ENCODE results near the gene SEMA3G. TPM values are rescaled to one million over a fixed set of nuclear protein-coding genes. Genes with fewer than 3 reads are reported as not detected.

Gene SEMA3G
- total and polyA plus RNA-seq, 4 donors: 5.1 to 30.8 (median 14.9) TPM

DNA sequence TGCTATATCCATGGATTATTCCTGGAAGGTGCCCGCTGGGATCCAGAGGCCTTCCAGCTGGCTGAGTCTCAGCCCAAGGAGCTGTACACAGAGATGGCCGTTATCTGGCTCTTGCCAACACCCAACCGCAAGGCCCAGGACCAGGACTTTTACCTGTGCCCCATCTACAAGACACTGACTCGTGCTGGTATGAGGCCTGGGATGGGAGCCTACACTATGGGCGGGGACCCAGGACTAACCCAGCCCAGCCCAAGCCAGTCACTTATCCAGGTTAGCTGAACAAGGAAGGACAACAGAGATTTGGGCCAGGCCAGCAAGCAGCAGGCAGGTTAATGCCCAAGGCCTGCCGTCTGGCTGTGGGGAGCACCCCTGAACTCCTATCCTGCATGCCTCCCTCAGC, 45.3 kb downstream of the SEMA3G start:
- Histone ChIP-seq H3K9ac (ENCODE audit: insufficient read depth in 1 of 2, low read length in 2 of 2) (no peak overlapping the region), H3K36me3 (ENCODE audit: control insufficient read depth in 4 of 4, insufficient read depth in 4 of 4, low read length in 4 of 4) (peaks cover 9 to 51% (median 24%) of the 10 kb centered on the region in 4 donors), H3K4me3 (no peak overlapping the region), H3K4me1 (ENCODE audit: control insufficient read depth in 5 of 5, insufficient read depth in 5 of 5, low read length in 5 of 5) (no peaks in the 10 kb centered on the region), H3K27me3 (ENCODE audit: control insufficient read depth in 3 of 3, insufficient read depth in 3 of 3, low read length in 2 of 3) (no peaks in the 10 kb centered on the region), H3K9me3 (ENCODE audit: control insufficient read depth in 4 of 4, insufficient read depth in 3 of 4, low read length in 3 of 4) (no peaks in the 10 kb centered on the region), H3K27ac (ENCODE audit: low read depth in 1 of 2, low read length in 1 of 2) (no peak overlapping the region)
- TF ChIP-seq CTCF (IDR thresholded peaks at IDR 0.05; ENCODE audit: control extremely low read depth, extremely low read depth): no peak
- ATAC-seq (ENCODE audit: insufficient read depth, low FRiP score) (no peak), DNase-seq (no peak)
- WGBS, 2 donors: 89 to 93% methylated on average over 6 of the region's 6 CpGs

DNA sequence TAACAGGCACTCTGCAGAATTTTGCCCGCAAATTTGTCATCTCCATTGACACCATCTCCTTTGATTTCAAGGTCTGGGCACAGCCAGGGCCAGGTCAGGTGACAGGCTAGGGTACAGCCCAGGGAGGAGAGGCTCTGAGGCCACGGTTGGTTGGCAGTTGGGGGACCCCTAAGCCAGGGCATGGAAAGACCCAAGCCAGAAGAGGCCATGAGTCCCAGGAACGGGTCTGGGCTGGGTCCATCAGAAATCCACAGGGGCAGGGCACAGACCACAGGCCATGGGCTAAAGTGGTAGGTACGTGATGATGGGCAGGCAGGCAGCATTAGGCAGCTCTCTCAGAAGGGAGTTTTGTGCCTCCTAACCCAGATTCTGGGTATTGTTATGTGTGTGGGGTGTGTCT, 45.8 kb downstream of the SEMA3G start:
- no peak for ATAC-seq (ENCODE audit: insufficient read depth, low FRiP score)
- H3K9me3 ChIP-seq (ENCODE audit: control insufficient read depth in 4 of 4, insufficient read depth in 3 of 4, low read length in 3 of 4): no peaks in the 10 kb centered on the region
- TF ChIP-seq CTCF (IDR thresholded peaks at IDR 0.05; ENCODE audit: control extremely low read depth, extremely low read depth): no peak
- H3K36me3 ChIP-seq (ENCODE audit: control insufficient read depth in 4 of 4, insufficient read depth in 4 of 4, low read length in 4 of 4): peaks cover 8 to 46% (median 20%) of the 10 kb centered on the region in 4 donors
- 93 to 94% methylated on average over 4 of the region's 4 CpGs for WGBS, 2 donors
- DNase-seq: no peak
- H3K27ac ChIP-seq (ENCODE audit: low read depth in 1 of 2, low read length in 1 of 2): no peak overlapping the region
- H3K4me3 ChIP-seq: no peak overlapping the region
- no peaks in the 10 kb centered on the region for H3K27me3 ChIP-seq (ENCODE audit: control insufficient read depth in 3 of 3, insufficient read depth in 3 of 3, low read length in 2 of 3)
- no peaks in the 10 kb centered on the region for H3K4me1 ChIP-seq (ENCODE audit: control insufficient read depth in 5 of 5, insufficient read depth in 5 of 5, low read length in 5 of 5)
- no peak overlapping the region for H3K9ac ChIP-seq (ENCODE audit: insufficient read depth in 1 of 2, low read length in 2 of 2)

DNA sequence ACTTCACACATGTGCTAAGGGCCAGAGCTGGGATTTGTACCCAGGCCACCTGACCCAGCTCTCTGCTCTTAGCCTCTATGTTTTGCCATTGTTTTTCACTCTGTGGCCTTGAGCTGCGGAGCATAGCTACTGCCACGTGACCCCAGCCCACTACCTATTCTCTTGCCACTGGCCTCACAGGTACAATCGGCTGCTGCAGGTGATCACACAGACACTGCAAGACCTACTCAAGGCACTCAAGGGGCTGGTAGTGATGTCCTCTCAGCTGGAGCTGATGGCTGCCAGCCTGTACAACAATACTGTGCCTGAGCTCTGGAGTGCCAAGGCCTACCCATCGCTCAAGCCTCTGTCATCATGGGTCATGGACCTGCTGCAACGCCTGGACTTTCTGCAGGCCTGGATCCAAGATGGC, 46.2 kb downstream of the SEMA3G start:
- Histone ChIP-seq H3K27ac (ENCODE audit: low read depth in 1 of 2, low read length in 1 of 2) (no peak overlapping the region), H3K9me3 (ENCODE audit: control insufficient read depth in 4 of 4, insufficient read depth in 3 of 4, low read length in 3 of 4) (no peaks in the 10 kb centered on the region), H3K27me3 (ENCODE audit: control insufficient read depth in 3 of 3, insufficient read depth in 3 of 3, low read length in 2 of 3) (no peaks in the 10 kb centered on the region), H3K9ac (ENCODE audit: insufficient read depth in 1 of 2, low read length in 2 of 2) (no peak overlapping the region), H3K36me3 (ENCODE audit: control insufficient read depth in 4 of 4, insufficient read depth in 4 of 4, low read length in 4 of 4) (peaks cover 7 to 42% (median 18%) of the 10 kb centered on the region in 4 donors), H3K4me3 (no peak overlapping the region), H3K4me1 (ENCODE audit: control insufficient read depth in 5 of 5, insufficient read depth in 5 of 5, low read length in 5 of 5) (no peaks in the 10 kb centered on the region)
- no peak for DNase-seq
- WGBS, 2 donors: 95 to 98% methylated on average over 5 of the region's 5 CpGs
- TF ChIP-seq CTCF (IDR thresholded peaks at IDR 0.05; ENCODE audit: control extremely low read depth, extremely low read depth): no peak
- no peak for ATAC-seq (ENCODE audit: insufficient read depth, low FRiP score)
